Measurements from ENCODE around the gene ROBO4. TPM values are rescaled to one million over a fixed set of nuclear protein-coding genes. Genes with fewer than 3 reads are reported as not detected.
A peak's percentile ranks its signal among the peaks of the same experiment; 100 is the strongest.

The ROBO4 gene
- total and polyA plus RNA-seq, 9 of the 15 experiments (the other 6 are each of a cell fraction or from before 2014, with no cell fraction given), result not detected

GRCh38 chr11:124875943-124876817 lies 21.5 kb downstream of the ROBO4 start (continued):
- TF ChIP-seq GMEB1 (CRISPR knock-in tag; IDR thresholded peaks at IDR 0.05) (0 out of 2 replicates have a peak, but pooled peaks have one; percentile 6), ZNF197 (CRISPR knock-in tag; IDR thresholded peaks at IDR 0.05; ENCODE audit: low read depth) (no peak), AFF1 (IDR thresholded peaks at IDR 0.05; ENCODE audit: low read depth in 1 of 2, partially characterized antibody in 2 of 2) (peak in 1 of 2 experiments; percentile 40), MCM2 (IDR thresholded peaks at IDR 0.05; ENCODE audit: low read depth) (no peak), EZH2 (IDR thresholded peaks at IDR 0.05; ENCODE audit: borderline replicate concordance, low read depth, low read length) (no peak), CHAMP1 (IDR thresholded peaks at IDR 0.05) (no peak), HMG20B (CRISPR knock-in tag; IDR thresholded peaks at IDR 0.05) (no peak), SMARCB1 (IDR thresholded peaks at IDR 0.05; ENCODE audit: insufficient read length, low read depth) (no peak), NR2C2 (CRISPR knock-in tag; IDR thresholded peaks at IDR 0.05) (no peak), NR2C2 (tag; IDR thresholded peaks at IDR 0.05) (no peak), WHSC1 (IDR thresholded peaks at IDR 0.05; ENCODE audit: low read length) (no peak), FOXJ3 (CRISPR knock-in tag; IDR thresholded peaks at IDR 0.05) (no peak), ATF1 (CRISPR knock-in tag; IDR thresholded peaks at IDR 0.05) (no peak; the same call in 1 of the 2 replicates), ATF1 (tag; IDR thresholded peaks at IDR 0.05) (peak; percentile 90), U2AF2 (optimal IDR thresholded peaks at IDR 0.05; ENCODE audit: low read depth, low read length) (no peak), MTA1 (IDR thresholded peaks at IDR 0.05; ENCODE audit: borderline replicate concordance) (no peak), ZNF282 (CRISPR knock-in tag; IDR thresholded peaks at IDR 0.05) (no peak), ARID3B (CRISPR knock-in tag; IDR thresholded peaks at IDR 0.05; ENCODE audit: borderline replicate concordance) (no peak), PRMT5 (CRISPR knock-in tag; IDR thresholded peaks at IDR 0.05) (no peak)

Measured in K562 (cell line).